HG03103 (cell line): Measurements from ENCODE around the gene CIAO2B.

Source experiments
- ATAC-seq: cut with Tn5 transposase; IDR thresholded peaks from one replicate; pipeline ENCODE4 v1.9.1; 2021; ENCODE audit warnings: low read depth; ENCODE audit not compliant: unreplicated experiment

The CIAO2B gene

GRCh38 chr16:66891360-66891759 lies 42.8 kb downstream of the CIAO2B start:
- no peak for ATAC-seq

DNA sequence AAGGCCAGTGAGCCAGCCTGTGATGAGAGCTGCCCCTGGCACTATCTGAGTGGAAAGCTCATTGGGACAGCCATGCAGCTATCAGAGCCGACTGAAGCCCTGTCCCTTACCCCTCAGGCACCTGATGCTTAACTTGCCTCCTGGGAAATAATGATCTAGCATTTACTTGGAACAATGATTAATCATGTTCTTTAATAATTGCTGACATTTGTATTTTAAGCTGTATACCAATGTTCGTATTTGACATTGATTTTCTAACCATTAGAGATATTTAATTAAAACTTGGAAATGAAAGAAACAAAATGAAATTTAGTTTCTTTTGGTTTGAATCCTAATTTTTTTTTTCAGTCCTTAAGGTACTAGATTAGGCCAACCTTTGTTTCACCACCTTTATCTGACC lies 43.4 kb downstream of the CIAO2B start:
- ATAC-seq: no peak

DNA sequence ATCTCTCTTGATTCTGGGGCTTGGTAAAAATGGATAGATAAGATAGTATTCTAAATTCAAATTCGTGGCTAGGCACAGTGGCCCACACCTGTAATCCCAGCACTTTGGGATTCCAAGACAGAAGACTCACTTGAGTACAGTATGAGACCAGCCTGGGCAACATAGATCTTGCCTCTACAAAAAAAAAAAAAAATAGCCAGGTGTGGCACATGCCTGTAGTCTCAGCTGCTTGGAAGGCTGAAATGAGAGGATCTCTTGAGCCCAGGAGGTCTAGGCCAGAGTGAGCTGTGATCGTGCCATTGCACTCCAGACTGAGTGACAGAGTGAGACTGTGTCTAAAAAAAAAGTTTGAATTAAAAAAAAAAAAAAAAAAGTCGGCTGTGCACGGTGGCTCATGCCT lies 44.6 kb downstream of the CIAO2B start:
- no peak for ATAC-seq

GRCh38 chr16:66888647-66889615 lies 45.3 kb downstream of the CIAO2B start:
- ATAC-seq: no peak

GRCh38 chr16:66886914-66887313 lies 47.3 kb downstream of the CIAO2B start:
- ATAC-seq: no peak

DNA sequence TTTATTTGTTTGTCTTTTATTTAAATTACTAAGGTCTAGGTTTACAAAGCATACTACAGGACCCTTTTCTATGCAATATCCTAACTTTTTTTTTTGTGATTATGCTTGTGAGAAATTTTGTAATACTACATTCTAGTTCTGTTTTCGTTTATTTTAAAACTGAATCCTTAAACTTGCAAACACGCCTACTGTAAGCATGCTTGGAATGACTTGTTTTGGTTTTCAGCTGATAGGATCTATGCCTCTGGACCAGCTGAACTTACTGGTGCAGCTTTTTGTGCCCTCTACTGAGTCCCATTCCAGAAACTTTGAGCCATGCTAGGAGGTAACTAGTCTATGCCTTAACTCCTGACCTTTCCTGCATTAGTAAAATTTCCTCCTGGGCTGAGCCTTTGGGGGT lies 47.9 kb downstream of the CIAO2B start:
- no peak for ATAC-seq

DNA sequence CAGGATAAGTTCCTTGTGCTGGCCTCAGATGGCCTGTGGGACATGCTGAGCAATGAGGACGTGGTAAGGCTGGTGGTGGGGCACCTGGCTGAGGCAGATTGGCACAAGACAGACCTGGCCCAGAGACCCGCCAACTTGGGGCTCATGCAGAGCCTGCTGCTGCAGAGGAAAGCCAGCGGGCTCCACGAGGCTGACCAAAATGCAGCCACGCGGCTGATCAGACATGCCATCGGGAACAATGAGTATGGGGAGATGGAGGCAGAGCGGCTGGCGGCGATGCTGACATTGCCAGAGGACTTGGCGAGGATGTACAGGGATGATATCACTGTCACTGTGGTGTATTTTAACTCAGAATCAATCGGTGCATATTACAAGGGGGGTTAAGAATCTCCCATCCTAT lies 48.7 kb downstream of the CIAO2B start:
- no peak for ATAC-seq

- ATAC-seq: no peak
These were observed 51.5 kb downstream of the CIAO2B start for GRCh38 chr16:66882702-66883101.
